ENCODE results near the gene POLR2E.
A peak's percentile ranks its signal among the peaks of the same experiment; 100 is the strongest.
"Not testable (repeated sequence)": the region's sequence is repeated elsewhere in the genome, so short reads cannot be mapped to it uniquely, and the experiment has no call there.

Gene POLR2E

GRCh38 chr19:1094978-1095701 lies at the start of gene POLR2E:
TSS of gene POLR2E (minus strand) at chr19:1095375. CDS start at chr19:1095315, 60 bp downstream.
- peak; percentile 99 for DNase-seq (ENCODE audit: low spot score)

GRCh38 chr19:1144741-1145140 lies 49.6 kb upstream of the POLR2E start:
- DNase-seq (ENCODE audit: low spot score): no peak

DNA sequence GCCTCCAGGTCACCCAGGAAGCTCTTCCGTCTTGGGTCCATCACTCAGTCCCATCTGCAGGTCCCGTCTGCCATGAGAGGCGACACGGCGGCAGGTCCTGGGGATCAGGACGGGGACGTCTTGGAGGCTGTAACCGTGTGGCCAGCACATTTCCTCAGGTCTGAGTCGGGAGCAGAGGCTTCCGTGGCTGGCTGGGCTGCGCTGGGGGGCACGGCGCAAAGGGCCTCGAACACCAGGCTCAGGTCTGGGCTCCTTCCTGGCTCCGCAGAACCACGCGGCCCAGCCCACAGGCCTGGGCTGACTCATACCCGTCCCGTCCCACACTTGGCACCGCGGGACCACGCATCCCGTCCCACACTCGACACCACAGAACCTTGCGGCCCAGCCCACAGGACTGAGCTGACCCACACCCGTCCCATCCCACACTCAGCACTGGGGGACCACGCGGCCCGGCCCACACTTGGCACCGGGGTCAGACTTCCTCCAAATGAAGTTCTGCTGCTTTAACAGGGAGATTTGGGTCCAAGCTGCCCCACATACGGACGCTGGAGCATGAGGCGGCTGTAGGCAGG lies 48.7 kb upstream of the POLR2E start:
- no peak for DNase-seq (ENCODE audit: low spot score)

- no peak for DNase-seq (ENCODE audit: low spot score)
Measured at GRCh38 chr19:1141944-1142343, 46.8 kb upstream of the POLR2E start.

- DNase-seq (ENCODE audit: low spot score): no peak
Measured at GRCh38 chr19:1140272-1141027, 45.3 kb upstream of the POLR2E start.

- DNase-seq (ENCODE audit: low spot score): no peak
Measured at GRCh38 chr19:1139126-1139525, 44.0 kb upstream of the POLR2E start.

GRCh38 chr19:1138121-1138520 lies 42.9 kb upstream of the POLR2E start:
- DNase-seq (ENCODE audit: low spot score): no peak

DNA sequence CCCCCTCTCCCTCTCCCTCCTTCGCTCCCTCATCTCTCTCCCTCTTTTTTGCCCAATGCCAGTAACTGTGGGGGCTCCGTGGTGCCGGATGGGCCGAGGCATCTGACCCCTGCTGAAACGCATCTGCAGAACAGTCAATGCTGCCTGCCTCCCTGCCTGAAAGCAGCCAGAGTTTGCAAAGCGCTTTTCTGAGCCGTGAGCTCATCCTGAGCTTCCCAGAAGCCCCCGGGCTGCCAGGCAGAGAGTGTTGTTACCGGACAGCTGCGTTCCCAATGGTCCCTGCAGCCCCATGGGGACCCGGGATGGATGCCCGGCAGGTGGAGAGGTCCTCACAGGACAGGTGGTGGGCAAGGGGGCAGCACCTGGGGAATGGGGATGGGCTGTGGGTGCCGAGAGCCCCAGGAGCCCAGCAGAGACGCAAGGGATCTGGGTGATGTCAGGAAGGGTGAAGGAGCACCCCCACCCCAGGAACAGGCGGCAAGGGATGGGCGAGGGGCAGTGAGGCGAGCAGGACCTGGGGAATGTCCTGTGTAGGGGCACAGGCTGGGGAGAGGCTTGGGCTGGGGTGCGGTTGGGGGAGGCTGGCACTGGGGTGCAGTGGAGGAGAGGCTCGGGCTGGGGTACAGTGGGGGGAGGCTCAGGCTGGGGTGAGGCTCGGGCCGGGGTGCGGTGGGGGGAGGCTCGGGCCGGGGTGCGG lies 41.6 kb upstream of the POLR2E start:
- no peak for DNase-seq (ENCODE audit: low spot score)

DNA sequence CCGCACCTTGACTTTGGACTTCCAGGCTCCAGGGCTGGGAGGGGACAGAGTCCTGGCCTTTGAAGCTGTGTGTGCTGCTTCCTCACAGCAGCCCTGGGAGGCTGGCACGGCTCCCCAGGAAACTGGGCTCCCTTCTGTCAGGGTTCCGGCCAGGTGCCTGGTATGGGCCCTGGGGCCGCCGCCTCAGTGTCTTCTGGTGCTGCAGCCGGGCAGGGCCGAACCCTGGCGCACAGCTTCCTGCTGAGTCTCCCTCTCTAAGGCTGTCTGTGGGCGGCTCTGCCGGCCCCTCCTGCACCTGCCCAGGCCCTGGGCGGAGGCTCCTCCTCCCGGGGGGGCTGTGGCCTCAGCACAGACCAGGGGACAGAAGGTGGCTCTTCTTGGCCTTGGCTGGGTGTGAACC lies 41.0 kb upstream of the POLR2E start:
- DNase-seq (ENCODE audit: low spot score): no peak

GRCh38 chr19:1135454-1135853 lies 40.3 kb upstream of the POLR2E start:
- DNase-seq (ENCODE audit: low spot score): no peak

DNA sequence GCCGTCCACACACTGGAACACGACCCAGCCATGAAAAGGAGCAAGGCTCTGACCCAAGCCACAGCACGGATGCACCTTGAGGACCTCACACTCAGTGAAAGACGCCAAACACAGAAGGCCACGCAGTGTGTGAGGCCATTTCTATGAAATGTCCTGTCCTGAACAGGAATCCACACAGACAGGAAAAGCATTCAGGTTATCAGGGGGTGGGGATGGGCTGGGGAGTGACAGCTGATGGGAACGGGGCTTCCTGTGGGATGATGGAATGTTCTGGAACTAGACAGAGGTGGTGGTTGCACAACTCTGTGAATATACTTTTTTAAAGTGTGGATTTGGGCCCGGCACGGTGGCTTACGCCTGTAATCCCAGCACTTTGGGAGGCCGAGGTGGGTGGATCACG lies 39.3 kb upstream of the POLR2E start:
- DNase-seq (ENCODE audit: low spot score): no peak

GRCh38 chr19:1133471-1133929 lies 38.3 kb upstream of the POLR2E start:
- no peak for DNase-seq (ENCODE audit: low spot score)

- no peak for DNase-seq (ENCODE audit: low spot score)
Measured at GRCh38 chr19:1132552-1133383, 37.6 kb upstream of the POLR2E start.

- DNase-seq (ENCODE audit: low spot score): no peak
Measured at GRCh38 chr19:1131718-1132551, 36.8 kb upstream of the POLR2E start.

GRCh38 chr19:1130771-1131717 lies 35.9 kb upstream of the POLR2E start:
- DNase-seq (ENCODE audit: low spot score): no peak

GRCh38 chr19:1129535-1129934 lies 34.4 kb upstream of the POLR2E start:
- no peak for DNase-seq (ENCODE audit: low spot score)

DNA sequence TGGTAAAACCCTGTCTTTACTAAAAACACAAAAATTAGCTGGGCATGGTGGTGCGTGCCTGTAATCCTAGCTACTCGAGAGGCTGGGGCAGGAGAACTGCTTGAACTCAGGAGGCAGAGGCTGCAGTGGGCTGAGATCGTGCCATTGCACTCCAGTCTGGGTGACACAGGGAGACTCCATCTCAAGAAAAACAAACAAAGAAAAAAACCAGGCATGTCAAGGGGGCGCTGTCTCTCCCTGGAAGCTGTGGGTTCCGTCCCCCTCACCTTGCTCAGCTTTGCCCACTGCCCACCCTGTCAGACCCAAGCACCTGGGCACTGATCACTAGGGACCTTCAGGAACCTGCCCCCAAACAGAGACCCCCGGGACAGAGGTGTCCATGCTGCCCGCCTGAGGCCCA lies 33.9 kb upstream of the POLR2E start:
- not testable (repeated sequence) for DNase-seq (ENCODE audit: low spot score)

DNA sequence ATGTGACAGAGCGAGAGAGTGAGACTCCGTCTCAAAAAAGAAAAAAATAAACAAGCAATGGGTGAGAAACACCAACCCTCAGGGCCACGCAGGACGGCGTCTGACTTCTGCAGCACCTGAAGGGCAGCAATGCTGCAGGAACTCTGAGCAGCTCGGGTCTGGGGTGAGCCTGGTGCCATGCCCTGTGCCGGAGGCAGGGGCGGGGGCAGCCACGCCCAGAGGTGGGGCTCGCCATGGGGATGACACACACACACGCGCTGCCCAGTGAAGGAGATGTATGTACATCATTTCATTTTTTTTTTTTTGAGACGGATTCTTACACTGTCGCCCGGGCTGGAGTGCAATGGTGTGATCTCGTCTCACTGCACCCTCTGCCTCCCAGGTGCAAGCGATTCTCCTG lies 32.9 kb upstream of the POLR2E start:
- no peak for DNase-seq (ENCODE audit: low spot score)

DNA sequence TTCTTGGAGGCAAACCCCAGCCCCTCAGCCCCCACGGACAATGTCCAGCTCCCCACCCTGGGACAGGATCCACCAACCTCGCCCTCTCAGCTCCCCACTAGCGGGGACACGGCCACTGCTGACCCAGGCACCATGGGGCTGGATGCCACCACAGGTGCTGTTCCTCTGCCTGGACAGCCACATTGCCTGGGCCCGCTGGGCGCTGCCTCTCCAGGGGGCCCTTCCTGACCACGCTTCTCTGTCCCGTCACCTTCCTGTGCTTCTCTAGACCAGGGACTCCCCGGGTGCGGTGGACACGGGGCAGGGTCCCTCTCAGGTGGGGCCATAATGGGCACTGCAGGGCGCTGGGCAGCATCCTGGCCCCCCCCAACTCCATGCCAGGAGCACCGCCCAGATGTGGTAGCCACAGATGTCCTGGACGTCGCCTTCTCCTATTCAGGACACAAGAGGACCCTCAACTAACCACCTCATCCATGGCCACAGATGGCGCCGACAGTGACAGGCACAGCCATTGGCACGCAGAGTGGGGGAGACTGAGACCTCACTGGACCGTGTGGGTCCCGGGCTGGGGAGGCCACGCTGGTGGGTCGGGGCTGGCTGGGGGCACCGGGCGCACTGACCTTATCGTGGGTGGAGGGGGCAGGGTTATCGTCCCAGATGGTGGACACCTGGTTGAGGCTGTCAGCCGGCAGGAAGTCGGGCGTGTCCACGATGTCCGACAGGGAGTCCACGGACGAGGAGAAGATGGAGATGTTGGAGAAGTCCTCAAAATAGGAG lies 32.0 kb upstream of the POLR2E start:
- no peak for DNase-seq (ENCODE audit: low spot score)

All from hematopoietic multipotent progenitor cell treated with erythropoietin and hydrocortisone succinate and interleukin-3 and kit ligand, for 17 days (in vitro differentiated cells).